K562 (cell line): ENCODE results near the gene RNF40. TPM values are rescaled to one million over a fixed set of nuclear protein-coding genes. Genes with fewer than 3 reads are reported as not detected.

Experiments
- ATAC-seq: fragments of 200-7000 bp; cut with Tn5 transposase; 3 replicates; pipeline ENCODE4 v1.9.1; 2020; ENCODE audit warnings: moderate library complexity
- BruUV-seq: library from RNA; stranded (reverse); fragments of 400-500 nt; replicated peaks from 2 replicates; lab custom pipeline; 2021; lab: Mats Ljungman, UMichigan
- CTCF ChIA-PET: fragments of 300-600 bp; formaldehyde crosslinking; extraction: SDS; loops from one replicate; lab custom pipeline; 2021; ENCODE audit warnings: low intra/inter-chr PET ratio; lab: Yijun Ruan, JAX
- POLR2A ChIA-PET: fragments of 300-600, 350-650 bp; sonication (Branson Sonifier 250); formaldehyde crosslinking; extraction: SDS; loops from one replicate; lab custom pipeline; 2021; ENCODE audit warnings: antibody characterized with exemption, inconsistent platforms; lab: Yijun Ruan, JAX
- DNase-seq, 4 experiments: peaks; one replicate each; pipeline versions ENCODE4 v3.0.0 to v3.0.0-alpha.2; 2011 to 2018; ENCODE audit warnings: low spot score in 3 of 4, mixed read lengths in 3 of 4; ENCODE audit errors: extremely low read depth in 1 of 4
- FAIRE-seq: peaks from 2 replicates; lab custom pipeline; 2011; peaks lifted over from hg19 to GRCh38; lab: Jason Lieb, UNC
- H2AFZ ChIP-seq: 2 replicates; pipeline ENCODE4 v1.6.0; 2011; ENCODE audit warnings: low read depth, low read length, control low read depth, inconsistent platforms
- H3K27ac ChIP-seq: fragments of 200-600 bp; 3 replicates; pipeline ENCODE4 v1.8.0; 2011; ENCODE audit warnings: low read depth, mild to moderate bottlenecking, control low read depth, inconsistent platforms, low read length, moderate library complexity, mixed read lengths; ENCODE audit errors: extremely low read depth
- H3K27me3 ChIP-seq, 2 experiments: fragments of 300-600 bp in 1 of 2; 2 replicates in 1 of 2; 3 replicates in 1 of 2; pipeline versions ENCODE4 v1.6.0 to v1.8.0; 2011; ENCODE audit warnings: inconsistent platforms in 2 of 2, low read length in 2 of 2, mild to moderate bottlenecking in 1 of 2, mixed read lengths in 1 of 2, moderate library complexity in 1 of 2; ENCODE audit not compliant: control insufficient read depth in 2 of 2, insufficient read depth in 2 of 2
- H3K36me3 ChIP-seq: fragments of 300-600 bp; 3 replicates; pipeline ENCODE4 v1.8.0; 2011; ENCODE audit warnings: mild to moderate bottlenecking, low read length, inconsistent platforms; ENCODE audit not compliant: control insufficient read depth, insufficient read depth
- H3K4me1 ChIP-seq, 2 experiments: fragments of 200-600 bp in 1 of 2; replicated peaks in 1 of 2; 2 replicates in 1 of 2; 3 replicates in 1 of 2; pipeline versions ENCODE4 v1.5.1 to v1.8.0; 2011; ENCODE audit warnings: inconsistent platforms in 2 of 2, low read length in 2 of 2, mild to moderate bottlenecking in 1 of 2, mixed read lengths in 1 of 2, moderate library complexity in 1 of 2; ENCODE audit not compliant: control insufficient read depth in 2 of 2, insufficient read depth in 2 of 2
- H3K4me2 ChIP-seq: 2 replicates; pipeline ENCODE4 v1.6.1; 2011; ENCODE audit warnings: low read length, control low read depth, inconsistent platforms, mixed read lengths; ENCODE audit not compliant: insufficient read depth
- H3K4me3 ChIP-seq: fragments of 200-600 bp; sonication (generic), shearing (Covaris generic); 2 replicates; pipeline ENCODE4 v1.5.1; 2016; ENCODE audit warnings: control low read depth, inconsistent platforms
- H3K79me2 ChIP-seq: fragments of 200-600 bp; 3 replicates; pipeline ENCODE4 v1.8.0; 2011; ENCODE audit warnings: low read length, inconsistent platforms; ENCODE audit not compliant: control insufficient read depth, insufficient read depth
- H3K9ac ChIP-seq, 2 experiments: 2 replicates each; pipeline versions ENCODE4 v1.6.0 to v1.6.1; 2011; ENCODE audit warnings: low read depth in 2 of 2, low read length in 2 of 2, control low read depth in 1 of 2, inconsistent platforms in 1 of 2, mild to moderate bottlenecking in 1 of 2, mixed read lengths in 1 of 2; ENCODE audit not compliant: insufficient read depth in 1 of 2
- H3K9me1 ChIP-seq: one replicate; pipeline ENCODE4 v1.6.0; 2011; ENCODE audit warnings: inconsistent platforms, mild to moderate bottlenecking, low read length, moderate library complexity; ENCODE audit not compliant: control insufficient read depth, insufficient read depth
- H3K9me3 ChIP-seq: replicated peaks from 2 replicates; pipeline ENCODE4 v1.5.1; 2011; ENCODE audit warnings: low read depth, low read length, inconsistent platforms; ENCODE audit not compliant: control insufficient read depth, insufficient read depth
- H4K20me1 ChIP-seq: replicated peaks from 2 replicates; pipeline ENCODE4 v1.6.1; 2011; ENCODE audit warnings: low read length, inconsistent platforms, mixed read lengths; ENCODE audit not compliant: control insufficient read depth, insufficient read depth
- CGGBP1 ChIP-seq: fragments of 250-450 bp; sonication (Bioruptor Pico); IDR thresholded peaks from 2 replicates; pipeline ENCODE4 v1.9.0; 2021; ENCODE audit warnings: mild to moderate bottlenecking
- EHMT2 ChIP-seq: fragments of 450-650 bp; IDR thresholded peaks from 2 replicates; pipeline ENCODE4 v1.6.1; 2018; ENCODE audit warnings: antibody characterized with exemption
- HNRNPLL ChIP-seq: fragments of 200-400 bp; formaldehyde crosslinking; IDR thresholded peaks from 2 replicates; pipeline ENCODE4 v1.6.1; 2017; ENCODE audit warnings: low read length, low read depth, mild to moderate bottlenecking; ENCODE audit not compliant: poor library complexity, severe bottlenecking
- KDM4B ChIP-seq, 2 experiments: fragments of 450-650 bp in 1 of 2; sonication (generic) in 1 of 2; IDR thresholded peaks; 2 replicates each; pipeline ENCODE4 v1.6.1; 2016 to 2017; ENCODE audit warnings: borderline replicate concordance in 2 of 2, antibody characterized with exemption in 1 of 2, low read depth in 1 of 2, mild to moderate bottlenecking in 1 of 2
- MEF2D ChIP-seq: conservative IDR thresholded peaks from 2 replicates; pipeline ENCODE4 v1.6.1; 2016; ENCODE audit warnings: low read depth, missing genetic modification characterization, missing compliant biosample characterization
- MTA3 ChIP-seq: fragments of 450-650 bp; formaldehyde crosslinking; IDR thresholded peaks from 2 replicates; pipeline ENCODE4 v1.6.1; 2017; ENCODE audit warnings: mild to moderate bottlenecking, borderline replicate concordance
- NUFIP1 ChIP-seq: fragments of 450-650 bp; IDR thresholded peaks from 2 replicates; pipeline ENCODE4 v1.6.1; 2018; ENCODE audit not compliant: partially characterized antibody
- RBM25 ChIP-seq: fragments of 200-400 bp; formaldehyde crosslinking; IDR thresholded peaks from 2 replicates; pipeline ENCODE4 v1.6.1; 2018; ENCODE audit warnings: low read length, low read depth, moderate library complexity; ENCODE audit not compliant: severe bottlenecking
- TRIM25 ChIP-seq: fragments of 450-650 bp; IDR thresholded peaks from 2 replicates; pipeline ENCODE4 v1.7.0; 2016; ENCODE audit warnings: borderline replicate concordance
- WGBS: fragments of 100-300 bp; shearing (Covaris generic); methylation state at CpG from one replicate; pipeline ENCODE4 v1.1.6; 2016; ENCODE audit warnings: low coverage, mixed read lengths; ENCODE audit not compliant: insufficient coverage; ENCODE audit errors: missing lambda C conversion rate; 5-methylcytosine and 5-hydroxymethylcytosine counted together
- in situ Hi-C: fragments of 300-500 bp; cut with MboI; formaldehyde crosslinking; loops from 4 replicates; pipeline ENCODE4 v1.15.0; 2018; ENCODE audit warnings: inconsistent platforms, mixed read lengths
- intact Hi-C: fragments of 100-400 bp; cut with micrococcal nuclease; formaldehyde crosslinking; loops from 2 replicates; pipeline ENCODE4 v1.14.2; 2022
- polyA plus RNA-seq, 8 experiments: library from polyadenylated mRNA; depleted of rRNA in 4 of 8; stranded (reverse) in 5 of 8; unstranded in 3 of 8; fragments of >200 nt; fragmentation: Nextera tagmentation in 2 of 8; fragmentation: Illumina TruSeq in 1 of 8; extraction: Ambion mirVana in 2 of 8; extraction: Trizol in 1 of 8; gene quantifications; 2 replicates each; pipeline versions ENCODE4 v1.2.1 to v1.2.3, GENCODE V29; 2011 to 2014; ENCODE audit warnings: inconsistent platforms in 1 of 8, missing spikeins in 1 of 8
- total RNA-seq, 7 experiments: library from RNA; depleted of rRNA in 6 of 7; stranded (reverse); fragments of >200 nt in 6 of 7; fragmentation: Illumina TruSeq in 2 of 7; extraction: Trizol in 2 of 7; gene quantifications; 2 replicates each; pipeline versions ENCODE4 v1.2.1 to v1.2.3, GENCODE V29; 2011 to 2021; ENCODE audit warnings: low replicate concordance in 1 of 7

Gene RNF40
- total and polyA plus RNA-seq, 9 of the 15 experiments (the other 6 are each of a cell fraction or from before 2014, with no cell fraction given), result 6.2 to 129 (median 81.5) TPM

- CTCF ChIA-PET, result no interaction called here
- no peaks in the 10 kb centered on the region for H4K20me1 ChIP-seq
- FAIRE-seq, result no peak
Observed at GRCh38 chr16:30747331-30747730, 14.8 kb upstream of the RNF40 start.

More at GRCh38 chr16:30747331-30747730, 14.8 kb upstream of the RNF40 start:
- Histone ChIP-seq H3K9me3 (no peaks in the 10 kb centered on the region), H3K4me2 (peak overlapping the region; percentile 84), H3K9ac (peak overlapping the region; percentile 79 to 92; a peak in 3 of 4 replicates), H3K4me1 (peaks cover 8 to 17% of the 10 kb centered on the region in 2 experiments; a peak in 4 of 5 replicates), H3K9me1 (no peaks in the 10 kb centered on the region)
- TF ChIP-seq KDM4B (IDR thresholded peaks at IDR 0.05; ENCODE audit: borderline replicate concordance in 2 of 2, low read depth in 1 of 2) (no peak), HNRNPLL (no peak), CGGBP1 (0 out of 2 replicates have a peak, but pooled peaks have one; percentile 5), MTA3 (no peak), RBM25 (no peak), EHMT2 (no peak), TRIM25 (no peak), NUFIP1 (no peak), MEF2D (tag) (0 out of 2 replicates have a peak, but pooled peaks have one; percentile 18)
- TF ChIP-seq, all 486 proteins: peak for 2
- peak overlapping the region; percentile 68 for H3K4me3 ChIP-seq
- 34% methylated on average over 3 of the region's 3 CpGs for WGBS
- H3K27me3 ChIP-seq, result no peaks in the 10 kb centered on the region
- H3K79me2 ChIP-seq, result peaks cover 27% of the 10 kb centered on the region
- peaks cover 56% of the 10 kb centered on the region for H3K36me3 ChIP-seq
- in situ Hi-C loops (no loop called here), intact Hi-C loops (no loop called here)
- no peak for DNase-seq
- peak overlapping the region; percentile 87 for H3K27ac ChIP-seq
- POLR2A ChIA-PET, result interaction anchor here (0.9 to 2.3 kb wide), 16 partner anchors 9 to 165 kb away, joined by 3 to 24 read pairs (median 8); no protein-coding TSS in a partner anchor
- peak overlapping the region; percentile 92 for H2AFZ ChIP-seq
- ATAC-seq, result no peak
- BruUV-seq, result no TSS peak
